Liver (tissue), 9 donors: ENCODE measurements around the gene ERICH4. TPM values are rescaled to one million over a fixed set of nuclear protein-coding genes. Genes with fewer than 3 reads are reported as not detected.

Experiments used
- DNase-seq: peaks from one replicate; pipeline ENCODE4 v3.0.0-alpha.2; 2017; ENCODE audit warnings: low spot score
- H3K27ac ChIP-seq, 2 donors: one replicate each; pipeline ENCODE4 v1.7.0; 2013; ENCODE audit warnings: inconsistent platforms in 2 of 2, low read length in 2 of 2, control low read depth in 1 of 2, low read depth in 1 of 2, mild to moderate bottlenecking in 1 of 2
- H3K27me3 ChIP-seq, 4 donors: one replicate each; pipeline versions ENCODE4 v1.6.1 to v1.7.0; 2013; ENCODE audit warnings: low read length in 3 of 4, inconsistent platforms in 1 of 4, mild to moderate bottlenecking in 1 of 4, moderate library complexity in 1 of 4; ENCODE audit not compliant: control insufficient read depth in 4 of 4, insufficient read depth in 4 of 4
- H3K36me3 ChIP-seq, 4 donors: one replicate each; pipeline versions ENCODE4 v1.6.1 to v1.7.0; 2013; ENCODE audit warnings: low read length in 3 of 4, mild to moderate bottlenecking in 3 of 4, low read depth in 1 of 4, moderate library complexity in 1 of 4; ENCODE audit not compliant: control insufficient read depth in 4 of 4, insufficient read depth in 3 of 4
- H3K4me1 ChIP-seq, 4 donors: one replicate each; pipeline versions ENCODE4 v1.6.1 to v1.7.0; 2013; ENCODE audit warnings: low read length in 3 of 4, mild to moderate bottlenecking in 3 of 4, moderate library complexity in 1 of 4; ENCODE audit not compliant: control insufficient read depth in 4 of 4, insufficient read depth in 4 of 4
- H3K4me3 ChIP-seq, 3 donors: one replicate each; pipeline versions ENCODE4 v1.6.1 to v1.7.0; 2013; ENCODE audit warnings: low read length in 3 of 3, control low read depth in 1 of 3, low read depth in 1 of 3, mild to moderate bottlenecking in 1 of 3
- H3K9ac ChIP-seq, 2 donors: one replicate each; pipeline ENCODE4 v1.7.0; 2013; ENCODE audit warnings: low read length in 2 of 2, mild to moderate bottlenecking in 2 of 2, moderate library complexity in 2 of 2, control low read depth in 1 of 2, low read depth in 1 of 2
- H3K9me3 ChIP-seq, 4 donors: one replicate each; pipeline versions ENCODE4 v1.6.1 to v1.7.0; 2013; ENCODE audit warnings: low read length in 3 of 4; ENCODE audit not compliant: control insufficient read depth in 4 of 4
- EGR1 ChIP-seq, 2 donors: IDR thresholded peaks; 2 replicates each; pipeline ENCODE4 v1.6.1; 2016 to 2018; ENCODE audit warnings: antibody characterized with exemption in 2 of 2, low read depth in 2 of 2
- FOXA1 ChIP-seq: IDR thresholded peaks from 2 replicates; pipeline ENCODE4 v1.6.1; 2016; ENCODE audit warnings: antibody characterized with exemption
- FOXA2 ChIP-seq: IDR thresholded peaks from 2 replicates; pipeline ENCODE4 v1.6.1; 2016; ENCODE audit warnings: antibody characterized with exemption
- JUND ChIP-seq, 2 donors: IDR thresholded peaks; 2 replicates each; pipeline ENCODE4 v1.6.1; 2016; ENCODE audit warnings: antibody characterized with exemption in 2 of 2
- NR2F2 ChIP-seq: IDR thresholded peaks from 2 replicates; pipeline ENCODE4 v1.6.1; 2016; ENCODE audit warnings: antibody characterized with exemption
- RAD21 ChIP-seq, 2 donors: IDR thresholded peaks; 2 replicates each; pipeline ENCODE4 v1.6.1; 2016; ENCODE audit warnings: antibody characterized with exemption in 2 of 2, mild to moderate bottlenecking in 2 of 2
- RXRA ChIP-seq, 2 donors: IDR thresholded peaks; 2 replicates each; pipeline ENCODE4 v1.6.1; 2017 to 2018; ENCODE audit warnings: antibody characterized with exemption in 2 of 2, mild to moderate bottlenecking in 1 of 2
- SP1 ChIP-seq: IDR thresholded peaks from 2 replicates; pipeline ENCODE4 v1.6.1; 2018; ENCODE audit warnings: antibody characterized with exemption, mild to moderate bottlenecking
- TAF1 ChIP-seq: conservative IDR thresholded peaks from 2 replicates; pipeline ENCODE4 v1.6.1; 2016; ENCODE audit warnings: antibody characterized with exemption, mild to moderate bottlenecking
- YY1 ChIP-seq: IDR thresholded peaks from 2 replicates; pipeline ENCODE4 v1.6.1; 2016; ENCODE audit warnings: antibody characterized with exemption, mild to moderate bottlenecking
- WGBS: extraction: QIAGEN DNeasy Blood & Tissue Kit; methylation state at CpG from one replicate; pipeline ENCODE4 v1.1.7; 2013; 5-methylcytosine and 5-hydroxymethylcytosine counted together
- polyA plus RNA-seq, 2 donors: library from polyadenylated mRNA; stranded (reverse) in 1 of 2; unstranded in 1 of 2; fragments of 200-250 nt in 1 of 2; fragments of >200 nt in 1 of 2; fragmentation: Nextera tagmentation in 1 of 2; extraction: Ambion mirVana in 1 of 2; gene quantifications; one replicate each; pipeline versions ENCODE4 v1.2.1 to v1.2.3, GENCODE V29; 2013 to 2015
- total RNA-seq, 2 donors: library from RNA; depleted of rRNA; stranded (reverse); fragments of >200 nt; gene quantifications; one replicate each; pipeline ENCODE4 v1.2.3, GENCODE V29; 2014
- TF ChIP-seq, protein P1 (sequence below): IDR thresholded peaks from 2 replicates; pipeline ENCODE4 v1.6.1; 2016; ENCODE audit warnings: antibody characterized with exemption
- TF ChIP-seq, protein P2 (sequence below): IDR thresholded peaks from 2 replicates; pipeline ENCODE4 v1.6.1; 2016; ENCODE audit warnings: antibody characterized with exemption
- TF ChIP-seq, protein P3 (sequence below): IDR thresholded peaks from 2 replicates; pipeline ENCODE4 v1.6.1; 2016; ENCODE audit warnings: antibody characterized with exemption
- TF ChIP-seq, protein P4 (sequence below): fragments of 150-350 bp; IDR thresholded peaks from 2 replicates; pipeline ENCODE4 v1.5.1; 2017; ENCODE audit warnings: improper control_type of control experiment, low read depth, low read length; ENCODE audit not compliant: missing input control
- TF ChIP-seq, protein P5 (sequence below): IDR thresholded peaks from 2 replicates; pipeline ENCODE4 v1.6.1; 2016; ENCODE audit warnings: antibody characterized with exemption, mild to moderate bottlenecking
- donor health status: healthy.
- donor health status: healthy.
- donor health status: healthy.
- donor health status: healthy.
- donor health status: healthy.

ERICH4 gene, protein sequence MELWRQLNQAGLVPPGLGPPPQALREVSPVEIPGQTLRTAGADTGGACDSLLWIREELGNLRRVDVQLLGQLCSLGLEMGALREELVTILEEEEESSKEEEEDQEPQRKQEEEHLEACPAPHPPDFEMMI
- total RNA-seq (not detected), polyA plus RNA-seq (not detected)

DNA sequence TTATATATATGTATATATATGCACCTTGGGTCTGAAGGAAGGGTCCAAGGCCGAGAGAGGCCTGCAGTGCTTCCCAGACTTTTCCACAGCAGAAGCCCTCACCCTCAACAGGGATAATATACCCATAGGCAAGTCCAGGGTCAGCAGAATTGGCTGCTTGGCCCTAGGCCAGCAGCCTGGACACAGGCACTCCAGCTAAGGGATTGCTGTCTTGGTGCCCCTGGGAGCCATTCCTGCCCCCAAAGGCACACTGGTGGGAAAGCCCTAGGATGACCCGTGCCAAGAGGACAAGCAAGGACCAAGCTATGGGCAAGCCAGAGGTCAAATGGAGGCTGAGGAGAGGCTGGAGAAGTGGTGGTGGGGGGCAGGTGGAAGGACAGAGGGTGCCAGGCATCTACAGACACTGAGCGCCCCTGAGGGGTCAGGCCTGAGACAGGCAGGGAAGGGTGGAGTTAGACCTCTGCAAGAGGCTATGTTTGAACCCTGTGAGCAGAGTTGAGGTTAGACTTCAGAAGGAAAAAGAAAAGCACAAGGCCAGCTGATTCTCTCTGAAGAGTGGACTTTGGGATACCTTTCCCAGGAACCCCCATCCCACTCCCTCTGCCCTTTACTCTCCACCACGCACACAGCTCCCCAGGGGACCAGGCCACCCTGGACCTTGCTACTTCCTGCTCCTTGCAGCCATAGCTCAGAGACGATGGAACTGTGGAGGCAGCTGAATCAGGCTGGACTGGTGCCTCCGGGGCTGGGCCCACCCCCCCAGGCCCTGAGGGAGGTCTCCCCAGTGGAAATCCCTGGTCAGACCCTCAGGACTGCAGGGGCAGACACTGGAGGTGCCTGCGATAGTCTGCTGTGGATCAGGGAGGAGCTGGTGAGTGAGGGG, at the start of gene ERICH4:
Gene ERICH4, plus strand, starts transcription at position 684 of the 883 bp plus-strand sequence. Its CDS starts 14 bp downstream, at position 698.
- 61% methylated on average over 7 of the region's 7 CpGs for WGBS
- H3K27me3 ChIP-seq = peaks cover 0 to 3% (median 0%) of the 10 kb centered on the region in 4 donors
- no peak within 1 kb of the TSS for H3K27ac ChIP-seq
- H3K4me1 ChIP-seq = peaks cover 0 to 13% (median 6%) of the 10 kb centered on the region in 4 donors
- TF ChIP-seq JUND (IDR thresholded peaks at IDR 0.05) = no peak
- TF ChIP-seq YY1 = no peak
- no peak within 1 kb of the TSS for H3K4me3 ChIP-seq
- H3K9ac ChIP-seq = no peak within 1 kb of the TSS
- H3K9me3 ChIP-seq = no peaks in the 10 kb centered on the region
- DNase-seq = no peak
- H3K36me3 ChIP-seq = peaks cover 0 to 4% (median 0%) of the 10 kb centered on the region in 4 donors

DNA sequence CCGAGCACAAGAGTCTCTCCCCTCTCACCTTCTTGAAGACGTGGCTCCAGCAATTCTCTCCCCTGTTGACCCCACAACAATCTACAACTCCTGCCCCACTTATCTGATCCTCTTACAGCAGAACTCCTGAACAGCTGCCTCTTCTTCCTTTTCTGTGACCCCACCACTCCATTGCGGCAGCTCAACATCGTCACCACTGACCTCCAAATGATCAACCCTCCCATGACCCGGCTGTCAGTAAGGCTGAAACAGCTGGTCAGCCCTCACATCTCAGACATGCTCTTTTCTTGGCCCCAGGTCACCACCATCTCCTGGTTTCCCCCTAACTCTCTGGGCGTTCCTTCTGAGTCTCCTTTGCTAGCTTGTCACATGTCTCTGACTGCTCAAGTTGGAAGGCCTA, 47.6 kb upstream of the ERICH4 start:
- no peak for DNase-seq
- H3K4me3 ChIP-seq = no peak overlapping the region
- no peak overlapping the region for H3K9ac ChIP-seq
- no peak overlapping the region for H3K27ac ChIP-seq
- H3K4me1 ChIP-seq = peaks cover 2 to 26% (median 16%) of the 10 kb centered on the region in 4 donors
- TF ChIP-seq, protein P1, sequence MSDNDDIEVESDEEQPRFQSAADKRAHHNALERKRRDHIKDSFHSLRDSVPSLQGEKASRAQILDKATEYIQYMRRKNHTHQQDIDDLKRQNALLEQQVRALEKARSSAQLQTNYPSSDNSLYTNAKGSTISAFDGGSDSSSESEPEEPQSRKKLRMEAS = no peak
- H3K27me3 ChIP-seq = no peaks in the 10 kb centered on the region
- WGBS = 89% methylated on average over 6 of the region's 6 CpGs
- no peaks in the 10 kb centered on the region for H3K9me3 ChIP-seq
- H3K36me3 ChIP-seq = peaks cover 1 to 16% (median 12%) of the 10 kb centered on the region in 4 donors

DNA sequence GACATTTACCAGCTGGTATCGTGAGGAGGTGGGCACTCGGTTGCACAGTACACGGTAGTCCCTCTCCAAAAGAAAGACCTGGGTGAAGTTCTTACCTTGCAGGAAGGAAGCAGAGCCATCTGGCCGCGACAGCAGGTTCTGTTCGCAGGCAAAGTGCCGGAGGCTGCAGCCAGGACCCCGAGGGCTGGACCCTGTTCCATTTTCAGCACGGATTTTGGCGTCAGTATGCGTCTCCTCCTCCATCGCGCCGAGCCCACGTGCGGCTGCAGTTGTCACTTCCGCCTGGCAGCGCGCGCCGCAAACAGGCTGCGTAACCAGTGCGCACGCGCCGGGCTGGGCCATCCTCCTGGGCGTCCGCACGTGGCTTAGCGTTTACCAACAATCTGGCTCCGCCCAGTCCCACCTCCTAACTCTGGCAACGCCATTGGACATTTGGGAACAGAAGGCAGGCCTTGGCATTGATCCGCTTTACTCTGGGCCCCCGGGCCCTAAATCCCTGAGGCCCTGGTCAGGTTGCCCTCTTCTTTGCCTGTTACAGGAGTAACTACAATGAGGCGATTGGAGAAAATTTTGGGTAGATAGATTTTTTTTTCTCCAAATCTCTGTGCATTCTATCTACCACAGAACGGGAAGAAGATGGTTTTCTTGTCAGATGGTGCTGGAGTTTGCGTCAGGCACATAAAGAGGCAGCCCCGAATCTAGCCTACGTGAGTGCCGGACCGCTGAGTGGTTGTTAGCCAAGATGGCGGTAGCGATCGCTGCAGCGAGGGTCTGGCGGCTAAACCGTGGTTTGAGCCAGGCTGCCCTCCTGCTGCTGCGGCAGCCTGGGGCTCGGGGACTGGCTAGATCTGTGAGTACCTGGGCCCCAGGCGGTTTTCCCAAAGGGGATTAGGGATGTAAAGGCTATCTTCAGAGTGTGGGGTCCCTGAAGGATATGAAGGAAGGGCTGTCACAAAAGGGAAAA, 45.6 kb upstream of the ERICH4 start, which contains the start of the genes BCKDHA and EXOSC5:
Gene BCKDHA, plus strand, starts transcription at position 733 of the 964 bp plus-strand sequence. Its CDS starts 10 bp downstream, at position 743.
Gene EXOSC5, minus strand, starts transcription at position 274 of the 964 bp plus-strand sequence. Its CDS starts 31 bp downstream, at position 243.
- peak within 1 kb of the TSS; percentile 84 to 99 (median 96) for H3K4me3 ChIP-seq
- H3K27ac ChIP-seq = peak within 1 kb of the TSS; percentile 92 to 98
- H3K9ac ChIP-seq = peak within 1 kb of the TSS; percentile 94 to 98
- peak; percentile 97 for DNase-seq
- H3K9me3 ChIP-seq = no peaks in the 10 kb centered on the region
- under 1% methylated on average over 50 of the region's 50 CpGs for WGBS
- H3K36me3 ChIP-seq = no peaks in the 10 kb centered on the region
- H3K4me1 ChIP-seq = peaks cover 2 to 26% (median 16%) of the 10 kb centered on the region in 4 donors
- no peaks in the 10 kb centered on the region for H3K27me3 ChIP-seq
- TF ChIP-seq YY1 (peak; percentile 98), FOXA2 (no peak), FOXA1 (peak; percentile 35), SP1 (peak; percentile 90), JUND (IDR thresholded peaks at IDR 0.05) (no peak), RXRA (IDR thresholded peaks at IDR 0.05) (no peak), NR2F2 (no peak), RAD21 (IDR thresholded peaks at IDR 0.05) (peak; percentile 3 to 32), EGR1 (IDR thresholded peaks at IDR 0.05; ENCODE audit: low read depth in 2 of 2) (peak in 1 of 2 donors; percentile 47), TAF1 (no peak)
- TF ChIP-seq, protein P2, sequence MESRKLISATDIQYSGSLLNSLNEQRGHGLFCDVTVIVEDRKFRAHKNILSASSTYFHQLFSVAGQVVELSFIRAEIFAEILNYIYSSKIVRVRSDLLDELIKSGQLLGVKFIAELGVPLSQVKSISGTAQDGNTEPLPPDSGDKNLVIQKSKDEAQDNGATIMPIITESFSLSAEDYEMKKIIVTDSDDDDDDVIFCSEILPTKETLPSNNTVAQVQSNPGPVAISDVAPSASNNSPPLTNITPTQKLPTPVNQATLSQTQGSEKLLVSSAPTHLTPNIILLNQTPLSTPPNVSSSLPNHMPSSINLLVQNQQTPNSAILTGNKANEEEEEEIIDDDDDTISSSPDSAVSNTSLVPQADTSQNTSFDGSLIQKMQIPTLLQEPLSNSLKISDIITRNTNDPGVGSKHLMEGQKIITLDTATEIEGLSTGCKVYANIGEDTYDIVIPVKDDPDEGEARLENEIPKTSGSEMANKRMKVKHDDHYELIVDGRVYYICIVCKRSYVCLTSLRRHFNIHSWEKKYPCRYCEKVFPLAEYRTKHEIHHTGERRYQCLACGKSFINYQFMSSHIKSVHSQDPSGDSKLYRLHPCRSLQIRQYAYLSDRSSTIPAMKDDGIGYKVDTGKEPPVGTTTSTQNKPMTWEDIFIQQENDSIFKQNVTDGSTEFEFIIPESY = peak; percentile 77
- TF ChIP-seq, protein P3, sequence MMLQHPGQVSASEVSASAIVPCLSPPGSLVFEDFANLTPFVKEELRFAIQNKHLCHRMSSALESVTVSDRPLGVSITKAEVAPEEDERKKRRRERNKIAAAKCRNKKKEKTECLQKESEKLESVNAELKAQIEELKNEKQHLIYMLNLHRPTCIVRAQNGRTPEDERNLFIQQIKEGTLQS = no peak
- TF ChIP-seq, protein P4, sequence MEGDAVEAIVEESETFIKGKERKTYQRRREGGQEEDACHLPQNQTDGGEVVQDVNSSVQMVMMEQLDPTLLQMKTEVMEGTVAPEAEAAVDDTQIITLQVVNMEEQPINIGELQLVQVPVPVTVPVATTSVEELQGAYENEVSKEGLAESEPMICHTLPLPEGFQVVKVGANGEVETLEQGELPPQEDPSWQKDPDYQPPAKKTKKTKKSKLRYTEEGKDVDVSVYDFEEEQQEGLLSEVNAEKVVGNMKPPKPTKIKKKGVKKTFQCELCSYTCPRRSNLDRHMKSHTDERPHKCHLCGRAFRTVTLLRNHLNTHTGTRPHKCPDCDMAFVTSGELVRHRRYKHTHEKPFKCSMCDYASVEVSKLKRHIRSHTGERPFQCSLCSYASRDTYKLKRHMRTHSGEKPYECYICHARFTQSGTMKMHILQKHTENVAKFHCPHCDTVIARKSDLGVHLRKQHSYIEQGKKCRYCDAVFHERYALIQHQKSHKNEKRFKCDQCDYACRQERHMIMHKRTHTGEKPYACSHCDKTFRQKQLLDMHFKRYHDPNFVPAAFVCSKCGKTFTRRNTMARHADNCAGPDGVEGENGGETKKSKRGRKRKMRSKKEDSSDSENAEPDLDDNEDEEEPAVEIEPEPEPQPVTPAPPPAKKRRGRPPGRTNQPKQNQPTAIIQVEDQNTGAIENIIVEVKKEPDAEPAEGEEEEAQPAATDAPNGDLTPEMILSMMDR = peak; percentile 10
- TF ChIP-seq, protein P1 = peak; percentile 99
- TF ChIP-seq, protein P5, sequence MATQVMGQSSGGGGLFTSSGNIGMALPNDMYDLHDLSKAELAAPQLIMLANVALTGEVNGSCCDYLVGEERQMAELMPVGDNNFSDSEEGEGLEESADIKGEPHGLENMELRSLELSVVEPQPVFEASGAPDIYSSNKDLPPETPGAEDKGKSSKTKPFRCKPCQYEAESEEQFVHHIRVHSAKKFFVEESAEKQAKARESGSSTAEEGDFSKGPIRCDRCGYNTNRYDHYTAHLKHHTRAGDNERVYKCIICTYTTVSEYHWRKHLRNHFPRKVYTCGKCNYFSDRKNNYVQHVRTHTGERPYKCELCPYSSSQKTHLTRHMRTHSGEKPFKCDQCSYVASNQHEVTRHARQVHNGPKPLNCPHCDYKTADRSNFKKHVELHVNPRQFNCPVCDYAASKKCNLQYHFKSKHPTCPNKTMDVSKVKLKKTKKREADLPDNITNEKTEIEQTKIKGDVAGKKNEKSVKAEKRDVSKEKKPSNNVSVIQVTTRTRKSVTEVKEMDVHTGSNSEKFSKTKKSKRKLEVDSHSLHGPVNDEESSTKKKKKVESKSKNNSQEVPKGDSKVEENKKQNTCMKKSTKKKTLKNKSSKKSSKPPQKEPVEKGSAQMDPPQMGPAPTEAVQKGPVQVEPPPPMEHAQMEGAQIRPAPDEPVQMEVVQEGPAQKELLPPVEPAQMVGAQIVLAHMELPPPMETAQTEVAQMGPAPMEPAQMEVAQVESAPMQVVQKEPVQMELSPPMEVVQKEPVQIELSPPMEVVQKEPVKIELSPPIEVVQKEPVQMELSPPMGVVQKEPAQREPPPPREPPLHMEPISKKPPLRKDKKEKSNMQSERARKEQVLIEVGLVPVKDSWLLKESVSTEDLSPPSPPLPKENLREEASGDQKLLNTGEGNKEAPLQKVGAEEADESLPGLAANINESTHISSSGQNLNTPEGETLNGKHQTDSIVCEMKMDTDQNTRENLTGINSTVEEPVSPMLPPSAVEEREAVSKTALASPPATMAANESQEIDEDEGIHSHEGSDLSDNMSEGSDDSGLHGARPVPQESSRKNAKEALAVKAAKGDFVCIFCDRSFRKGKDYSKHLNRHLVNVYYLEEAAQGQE = no peak
